IMR-90 (cell line): Measurements from ENCODE around the gene CTRB2.
"Not testable (repeated sequence)": the region's sequence is repeated elsewhere in the genome, so short reads cannot be mapped to it uniquely, and the experiment has no call there.

Experiments used
- CTCF ChIP-seq: conservative IDR thresholded peaks from 2 replicates; pipeline ENCODE4 v1.5.1; 2012; ENCODE audit warnings: mild to moderate bottlenecking, low read depth, low read length, improper control_type of control experiment
- ELK1 ChIP-seq: fragments of 150-350 bp; IDR thresholded peaks from 2 replicates; pipeline ENCODE4 v1.6.1; 2016; ENCODE audit warnings: low read depth, mild to moderate bottlenecking, low read length, moderate library complexity, borderline replicate concordance
- POLR2A ChIP-seq: IDR thresholded peaks from 2 replicates; pipeline ENCODE4 v1.6.1; 2012; ENCODE audit warnings: mild to moderate bottlenecking, low read depth, low read length
- RFX5 ChIP-seq: IDR thresholded peaks from 2 replicates; pipeline ENCODE4 v1.8.0; 2012; ENCODE audit warnings: low read depth, mild to moderate bottlenecking, low read length, moderate library complexity

GRCh38 chr16:75204905-75205304 lies 2.1 kb downstream of the CTRB2 start:
- not testable (repeated sequence) for TF ChIP-seq CTCF, RFX5, POLR2A, ELK1
